Activated CD8-positive, alpha-beta T cell treated with anti-CD3 and anti-CD28 coated beads for 36 hours (primary cell): Measurements from ENCODE around the gene TAB2. TPM values are rescaled to one million over a fixed set of nuclear protein-coding genes. Genes with fewer than 3 reads are reported as not detected.
A peak's percentile ranks its signal among the peaks of the same experiment; 100 is the strongest.

Experiments
- ATAC-seq: fragments of 200-7000 bp; cut with Tn5 transposase; one replicate; pipeline ENCODE4 v1.10.0; 2021; ENCODE audit warnings: mild to moderate bottlenecking, moderate library complexity
- CTCF ChIA-PET: fragments of 350-600 bp; sonication (Branson Sonifier 250); formaldehyde crosslinking; loops from one replicate; lab custom pipeline; 2021; ENCODE audit warnings: antibody characterized with exemption; lab: Charles Lee
- POLR2A ChIA-PET: fragments of 350-600 bp; sonication (Branson Sonifier 250); formaldehyde crosslinking; loops from one replicate; lab custom pipeline; 2021; ENCODE audit warnings: antibody characterized with exemption; lab: Charles Lee
- DNase-seq: peaks from one replicate; pipeline ENCODE4 v3.0.0-alpha.2; 2020
- H3K27ac Mint-ChIP-seq: one replicate; pipeline ENCODE4 v1.8.0; 2021; ENCODE audit warnings: mild to moderate bottlenecking, mixed read lengths
- H3K27me3 Mint-ChIP-seq: one replicate; pipeline ENCODE4 v1.8.0; 2021; ENCODE audit warnings: mixed read lengths
- H3K36me3 Mint-ChIP-seq: one replicate; pipeline ENCODE4 v1.8.0; 2021; ENCODE audit warnings: low read depth, mixed read lengths
- H3K4me1 Mint-ChIP-seq: one replicate; pipeline ENCODE4 v1.8.0; 2021; ENCODE audit warnings: low read depth, mixed read lengths
- H3K4me3 Mint-ChIP-seq: one replicate; pipeline ENCODE4 v1.8.0; 2021; ENCODE audit warnings: mild to moderate bottlenecking, moderate library complexity, mixed read lengths
- H3K9me3 Mint-ChIP-seq: one replicate; pipeline ENCODE4 v1.8.0; 2021; ENCODE audit warnings: mixed read lengths
- CTCF ChIP-seq: fragments of 200-600 bp; IDR thresholded peaks from one replicate; pipeline ENCODE4 v1.8.0; 2022; ENCODE audit warnings: antibody characterized with exemption, mild to moderate bottlenecking
- intact Hi-C: fragments of 100-400 bp; cut with micrococcal nuclease; formaldehyde crosslinking; loops from one replicate; pipeline ENCODE4 v1.10.0; 2022
- total RNA-seq, 2 experiments: library from RNA; stranded (reverse); gene quantifications; one replicate each; pipeline ENCODE4 v1.2.3, GENCODE V29; 2021

TAB2 gene
- total RNA-seq, 2 experiments from 2014 or later, result 64.8 to 69.1 TPM

GRCh38 chr6:149360536-149360935 is 43.0 kb downstream of the TAB2 start:
- CTCF ChIA-PET, result interaction anchor here (0.6 to 2.3 kb wide), 3 partner anchors 12 to 71 kb away, joined by 3 to 7 read pairs (median 4); no protein-coding TSS in a partner anchor
- Mint-ChIP-seq H3K27me3 (no peaks in the 10 kb centered on the region), H3K4me3 (no peak overlapping the region), H3K27ac (peak overlapping the region; percentile 16), H3K4me1 (peaks cover 73% of the 10 kb centered on the region), H3K36me3 (peaks cover 64% of the 10 kb centered on the region), H3K9me3 (peaks cover 11% of the 10 kb centered on the region)
- no peak for ATAC-seq
- no peak for TF ChIP-seq CTCF
- POLR2A ChIA-PET, result interaction anchor here (0.6 to 1.5 kb wide), 3 partner anchors 44 to 333 kb away, joined by 3 read pairs; partner anchors contain the start of gene TAB2
- intact Hi-C loops, result no loop called here
- no peak for DNase-seq

- Mint-ChIP-seq H3K27me3 (no peaks in the 10 kb centered on the region), H3K27ac (peak overlapping the region; percentile 73), H3K4me1 (peaks cover 63% of the 10 kb centered on the region), H3K36me3 (peaks cover 60% of the 10 kb centered on the region), H3K9me3 (peaks cover 11% of the 10 kb centered on the region), H3K4me3 (no peak overlapping the region)
- peak; percentile 32 for ATAC-seq
- ChIA-PET CTCF (interaction anchor here (1.5 kb wide), 1 partner anchor 18 kb away, joined by 4 read pairs; no protein-coding TSS in a partner anchor), POLR2A (interaction anchor here (0.6 to 2.1 kb wide), 3 partner anchors 30 to 188 kb away, joined by 3 to 4 read pairs (median 3); no protein-coding TSS in a partner anchor)
- no peak for TF ChIP-seq CTCF
- peak; percentile 39 for DNase-seq
- intact Hi-C loops, result no loop called here
Observed at GRCh38 chr6:149362289-149362688, 44.8 kb downstream of the TAB2 start.

- POLR2A ChIA-PET, result interaction anchor here (0.6 to 2.1 kb wide), 2 partner anchors 29 to 184 kb away, joined by 3 to 4 read pairs; no protein-coding TSS in a partner anchor
- H3K9me3 Mint-ChIP-seq, result peaks cover 11% of the 10 kb centered on the region
- intact Hi-C loops, result no loop called here
- H3K27ac Mint-ChIP-seq, result peak overlapping the region; percentile 70
- TF ChIP-seq CTCF, result no peak
- peaks cover 53% of the 10 kb centered on the region for H3K36me3 Mint-ChIP-seq
- H3K27me3 Mint-ChIP-seq, result no peaks in the 10 kb centered on the region
- ATAC-seq (no peak), DNase-seq (no peak)
- no peak overlapping the region for H3K4me3 Mint-ChIP-seq
- CTCF ChIA-PET, result interaction anchor here (1.5 kb wide), 1 partner anchor 18 kb away, joined by 4 read pairs; no protein-coding TSS in a partner anchor
- H3K4me1 Mint-ChIP-seq, result peaks cover 54% of the 10 kb centered on the region
Observed at GRCh38 chr6:149363154-149363553, 45.6 kb downstream of the TAB2 start.

GRCh38 chr6:149364557-149364956 is 47.0 kb downstream of the TAB2 start:
- no peak for TF ChIP-seq CTCF
- CTCF ChIA-PET, result no interaction called here
- Mint-ChIP-seq H3K9me3 (peaks cover 11% of the 10 kb centered on the region), H3K4me3 (no peak overlapping the region), H3K27me3 (no peaks in the 10 kb centered on the region), H3K27ac (peak overlapping the region; percentile 72), H3K36me3 (peaks cover 42% of the 10 kb centered on the region), H3K4me1 (peaks cover 43% of the 10 kb centered on the region)
- intact Hi-C loops, result no loop called here
- POLR2A ChIA-PET, result interaction anchor here (0.6 to 0.9 kb wide), 2 partner anchors 28 to 317 kb away, joined by 3 to 4 read pairs; no protein-coding TSS in a partner anchor
- ATAC-seq (no peak), DNase-seq (no peak)

GRCh38 chr6:149365197-149365596 is 47.7 kb downstream of the TAB2 start:
- peaks cover 43% of the 10 kb centered on the region for H3K36me3 Mint-ChIP-seq
- intact Hi-C loops, result loop anchor here (5.0 kb wide), 1 partner anchor 43 kb away; no protein-coding TSS in a partner anchor

More at GRCh38 chr6:149365197-149365596, 47.7 kb downstream of the TAB2 start:
- ChIA-PET CTCF (no interaction called here), POLR2A (interaction anchor here (0.9 kb wide), 1 partner anchor 29 kb away, joined by 4 read pairs; no protein-coding TSS in a partner anchor)
- TF ChIP-seq CTCF, result no peak
- Mint-ChIP-seq H3K9me3 (peaks cover 11% of the 10 kb centered on the region), H3K4me3 (no peak overlapping the region), H3K27ac (peak overlapping the region; percentile 76), H3K4me1 (peaks cover 45% of the 10 kb centered on the region), H3K27me3 (no peaks in the 10 kb centered on the region)
- DNase-seq (no peak), ATAC-seq (no peak)
